ENCODE results near the gene GALNT18.
"Not testable (repeated sequence)": the region's sequence is repeated elsewhere in the genome, so short reads cannot be mapped to it uniquely, and the experiment has no call there.

Gene GALNT18

DNA sequence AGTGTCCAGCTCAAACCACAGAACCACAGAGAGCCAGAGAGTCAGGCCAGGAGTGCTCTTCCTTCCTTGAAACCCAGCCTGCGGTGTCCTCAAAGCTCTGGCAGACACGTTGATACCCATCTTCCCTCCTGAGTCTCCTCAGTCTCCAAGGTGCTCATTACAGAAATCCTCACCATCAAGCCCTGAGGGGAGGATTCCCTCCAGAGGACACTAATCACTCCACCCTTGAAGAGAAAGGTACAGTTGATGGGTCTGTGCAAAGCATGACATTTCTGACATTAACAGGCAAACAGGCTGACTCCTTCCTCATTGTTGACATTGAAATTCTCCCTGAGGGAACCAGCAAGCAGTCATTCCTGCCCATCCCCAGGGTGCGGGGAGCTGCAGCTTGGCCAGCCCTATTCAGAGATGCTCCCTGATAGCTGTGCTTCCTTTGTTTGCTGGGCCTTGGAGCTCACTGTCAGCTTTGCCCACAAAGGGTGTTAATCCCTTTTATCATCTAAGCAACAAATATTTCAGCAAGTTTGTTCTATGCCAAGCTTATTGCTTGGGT, 167.1 kb downstream of the GALNT18 start:
- no peak for DNase-seq

DNA sequence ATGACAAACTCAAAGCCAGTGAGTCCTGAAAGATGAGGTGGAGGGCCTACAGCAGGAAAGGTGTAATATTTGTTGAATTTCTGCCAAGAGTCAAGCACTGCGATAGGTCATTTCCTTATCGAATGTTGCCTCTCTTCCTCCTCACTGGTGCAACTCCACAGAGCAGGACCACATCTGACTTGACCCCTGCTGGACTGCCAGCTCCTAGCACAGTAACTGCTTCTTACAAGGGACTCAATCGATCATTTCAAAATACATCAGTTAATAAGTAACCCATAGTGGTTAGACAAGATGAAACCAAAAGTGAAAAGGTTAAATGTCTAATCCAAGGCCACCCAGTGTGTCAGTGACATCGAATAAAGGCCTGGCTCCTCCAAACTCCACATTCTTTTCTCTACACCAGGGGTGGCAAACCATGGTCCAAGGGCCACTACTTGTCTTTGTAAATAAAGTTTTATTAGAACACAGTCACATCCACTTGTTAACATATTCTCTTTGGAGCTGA, 170.3 kb downstream of the GALNT18 start:
- no peak for DNase-seq

GRCh38 chr11:11450744-11451362, 171.0 kb downstream of the GALNT18 start:
- DNase-seq, result no peak

- DNase-seq, result no peak
These were observed 172.5 kb downstream of the GALNT18 start for GRCh38 chr11:11449327-11449726.

DNA sequence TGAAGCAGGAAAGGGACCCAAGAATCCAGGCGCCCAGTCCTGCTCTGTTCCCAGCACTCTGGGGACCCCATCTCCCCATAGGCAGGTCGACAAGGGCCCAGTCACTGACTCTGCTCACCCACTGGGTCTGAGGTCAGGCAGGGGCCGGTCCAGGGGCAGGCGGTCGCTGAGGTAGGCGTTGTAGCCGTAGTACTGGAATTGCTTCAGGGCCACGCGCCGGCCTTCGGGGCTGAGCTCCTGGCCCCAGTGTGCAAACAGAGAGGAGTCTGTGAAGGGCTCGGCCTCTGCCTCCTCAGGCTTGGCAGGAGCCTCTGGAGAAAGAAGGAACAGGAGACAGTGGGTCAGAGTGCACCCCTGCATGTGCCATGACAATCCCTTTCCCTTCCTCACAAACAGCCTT, 173.2 kb downstream of the GALNT18 start:
- DNase-seq, result no peak

- DNase-seq, result not testable (repeated sequence)
These were observed 174.2 kb downstream of the GALNT18 start for GRCh38 chr11:11447601-11448000.

GRCh38 chr11:11446967-11447366, 174.8 kb downstream of the GALNT18 start:
- DNase-seq, result no peak

DNA sequence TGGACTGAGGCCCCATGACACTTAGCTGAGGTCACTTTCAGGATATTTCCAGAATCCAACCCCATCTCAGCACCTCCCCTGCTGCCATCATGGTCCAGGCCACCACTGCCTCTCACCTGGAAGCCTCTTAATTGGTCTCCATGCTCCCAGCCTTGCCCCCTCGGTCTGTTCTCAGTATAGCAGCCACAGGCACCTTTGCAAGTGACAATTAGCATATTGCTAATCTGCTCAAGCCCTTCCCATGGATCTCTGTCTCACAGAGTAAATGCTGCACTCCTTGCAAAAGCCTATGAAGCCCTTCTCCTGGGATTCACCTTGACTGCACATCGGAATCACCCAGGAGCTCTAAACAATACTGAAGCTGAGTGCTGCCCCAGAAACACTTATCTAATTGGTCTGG, 175.2 kb downstream of the GALNT18 start:
- no peak for DNase-seq

DNA sequence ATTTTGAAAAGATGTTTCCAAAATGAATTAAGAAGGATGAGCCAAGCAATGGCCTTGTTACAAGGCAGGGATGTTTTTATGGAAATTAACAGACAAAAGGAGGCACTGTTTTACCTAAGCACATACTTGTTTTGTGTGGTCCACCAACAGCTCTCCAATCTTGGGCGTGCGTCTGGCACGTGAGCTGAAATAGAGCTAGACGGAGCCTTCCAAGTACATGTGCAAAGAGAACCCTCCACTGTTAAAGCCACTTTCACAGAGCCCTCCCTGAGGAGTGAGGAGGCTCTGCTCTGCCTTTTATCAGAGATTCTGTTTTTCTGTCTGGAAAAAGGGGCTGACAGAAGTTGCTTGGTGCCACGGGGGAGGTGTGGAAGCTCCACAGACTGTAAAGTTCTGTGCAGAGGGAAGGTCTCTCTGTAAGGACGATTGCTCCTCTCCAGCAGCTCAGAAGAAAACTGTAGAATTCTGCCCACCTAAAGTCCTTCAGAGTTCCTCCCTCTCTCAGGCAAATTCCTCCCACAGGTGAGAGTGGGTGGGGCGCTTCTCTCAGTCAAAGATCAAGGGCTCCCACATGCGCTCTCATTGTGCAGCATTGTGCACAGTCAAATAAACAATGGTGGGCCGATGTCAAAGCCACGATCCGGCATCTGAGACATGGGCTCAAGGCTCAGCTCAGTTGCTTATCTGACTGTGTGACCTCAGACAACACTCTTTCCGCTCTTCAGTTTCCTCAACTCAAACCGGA, 176.2 kb downstream of the GALNT18 start:
- no peak for DNase-seq

DNA sequence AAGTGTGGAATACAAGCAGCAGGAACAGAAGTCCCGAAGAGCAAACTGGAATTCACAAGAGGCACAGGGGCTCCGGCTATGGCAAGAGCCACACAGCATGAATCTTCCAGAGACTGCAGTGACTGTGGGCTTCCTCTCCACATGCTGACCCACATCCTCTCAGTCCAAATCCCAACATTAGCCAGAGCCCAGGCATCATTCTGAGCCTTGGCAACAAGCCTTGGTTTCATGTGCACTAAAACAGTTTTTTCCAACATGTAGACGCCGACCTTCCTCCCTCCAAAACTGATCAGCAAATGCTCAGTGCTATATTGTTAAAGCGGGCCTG, 177.0 kb downstream of the GALNT18 start:
- no peak for DNase-seq

- no peak for DNase-seq
These were observed 177.6 kb downstream of the GALNT18 start for GRCh38 chr11:11444027-11444803.

- no peak for DNase-seq
These were observed 179.0 kb downstream of the GALNT18 start for GRCh38 chr11:11442791-11443190.

- DNase-seq, result no peak
These were observed 180.3 kb downstream of the GALNT18 start for GRCh38 chr11:11441516-11441915.

- no peak for DNase-seq
These were observed 180.7 kb downstream of the GALNT18 start for GRCh38 chr11:11441091-11441490.

- no peak for DNase-seq
These were observed 181.7 kb downstream of the GALNT18 start for GRCh38 chr11:11440144-11440543.

- no peak for DNase-seq
These were observed 182.2 kb downstream of the GALNT18 start for GRCh38 chr11:11439591-11439990.

DNA sequence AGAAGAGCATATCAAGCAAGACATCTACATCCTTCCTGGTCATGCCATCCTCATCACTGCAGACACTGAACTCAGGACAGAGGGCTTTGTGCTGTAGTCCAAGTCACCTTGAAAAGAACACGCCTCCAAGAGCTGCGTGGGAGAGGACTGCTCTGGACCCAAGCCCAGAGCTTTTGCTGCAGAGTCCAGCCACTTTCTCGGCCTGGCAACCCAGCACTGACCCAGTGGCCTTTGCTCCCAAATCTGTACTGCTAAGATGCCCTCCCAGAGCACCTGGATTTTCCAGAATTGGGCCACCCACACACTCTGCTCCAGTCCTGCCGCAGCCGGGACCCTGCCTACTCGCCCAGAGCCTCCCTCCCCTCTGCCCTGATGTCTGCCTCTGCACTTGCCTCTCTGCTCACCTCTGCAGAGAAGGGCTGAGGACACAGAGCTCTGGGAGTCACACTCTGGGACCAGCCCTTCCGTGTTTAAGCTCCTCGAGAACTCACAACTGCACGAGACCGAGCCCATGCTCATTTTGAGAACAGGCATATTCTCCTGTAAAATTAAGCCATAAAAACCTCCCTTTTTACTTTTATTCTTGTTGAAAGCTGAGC, 185.0 kb downstream of the GALNT18 start:
- no peak for DNase-seq

DNA sequence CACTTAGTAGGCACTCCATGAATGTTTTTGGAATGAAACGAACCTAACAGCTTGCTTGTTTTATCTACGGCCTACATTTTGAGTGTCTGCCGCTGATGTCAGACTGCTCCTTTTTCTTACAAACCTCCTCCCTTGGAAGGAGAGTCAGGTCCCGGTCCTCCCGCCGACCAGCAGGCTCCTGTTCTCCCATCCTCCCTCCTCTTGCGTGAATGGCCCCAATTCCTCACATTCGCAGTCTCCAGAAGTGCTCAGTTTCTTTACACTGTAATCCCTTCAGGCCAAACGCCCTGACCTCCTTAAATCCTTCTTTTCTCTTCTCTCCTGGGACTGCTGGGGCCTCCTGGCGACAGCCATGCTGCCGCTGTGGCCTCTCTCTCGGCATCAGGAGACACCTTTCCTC, 186.2 kb downstream of the GALNT18 start:
- no peak for DNase-seq

DNA sequence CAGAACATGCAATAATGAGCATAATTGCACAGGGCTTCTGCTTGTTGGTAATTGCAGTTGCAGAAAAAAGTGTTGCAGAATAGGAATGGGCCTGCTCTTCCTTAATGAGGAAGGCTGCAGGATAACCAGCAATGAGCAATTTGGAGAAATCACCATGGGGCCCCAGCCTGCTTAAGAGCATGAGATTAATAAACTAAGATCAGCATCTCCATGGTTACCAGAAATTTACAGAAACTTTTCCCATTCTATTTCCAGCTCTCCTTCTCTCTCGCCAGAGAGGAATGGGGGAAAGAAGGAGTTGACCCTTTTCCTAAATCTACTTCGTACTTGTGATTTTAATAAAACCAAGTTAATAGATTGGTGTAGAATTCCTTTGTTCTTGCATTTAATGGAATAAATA, 187.8 kb downstream of the GALNT18 start:
- DNase-seq, result no peak

GRCh38 chr11:11432621-11433319, 189.0 kb downstream of the GALNT18 start:
- DNase-seq, result no peak

GRCh38 chr11:11430431-11430830, 191.4 kb downstream of the GALNT18 start:
- DNase-seq, result no peak

GRCh38 chr11:11428714-11429113, 193.1 kb downstream of the GALNT18 start:
- DNase-seq, result no peak

GRCh38 chr11:11427542-11427941, 194.3 kb downstream of the GALNT18 start:
- DNase-seq, result no peak
